DOHH2 (cell line): ENCODE data around the gene IFI27.

Source experiments
- H3F3A ChIP-seq: fragments of 200-600 bp; sonication (generic), shearing (Covaris generic); 2 replicates; pipeline ENCODE4 v1.6.0; 2016; ENCODE audit warnings: antibody characterized with exemption, mild to moderate bottlenecking; ENCODE audit not compliant: control insufficient read depth, insufficient read depth
- H3K27ac ChIP-seq: fragments of 200-600 bp; sonication (generic); 2 replicates; pipeline ENCODE4 v1.5.1; 2014; ENCODE audit warnings: low read depth, mild to moderate bottlenecking, low read length, moderate library complexity
- H3K27me3 ChIP-seq: fragments of 200-600 bp; sonication (generic); 2 replicates; pipeline ENCODE4 v1.6.1; 2014; ENCODE audit warnings: mild to moderate bottlenecking, low read length, mixed read lengths; ENCODE audit not compliant: control insufficient read depth
- H3K36me3 ChIP-seq: fragments of 200-600 bp; sonication (generic); 2 replicates; pipeline ENCODE4 v1.6.1; 2014; ENCODE audit warnings: mild to moderate bottlenecking, low read length, moderate library complexity, mixed read lengths; ENCODE audit not compliant: control insufficient read depth
- H3K4me1 ChIP-seq: fragments of 200-600 bp; sonication (generic); 2 replicates; pipeline ENCODE4 v1.6.1; 2014; ENCODE audit warnings: mild to moderate bottlenecking, low read length, mixed read lengths; ENCODE audit not compliant: control insufficient read depth
- H3K4me2 ChIP-seq: fragments of 200-600 bp; sonication (generic); 2 replicates; pipeline ENCODE4 v1.6.0; 2014; ENCODE audit warnings: mild to moderate bottlenecking, low read length, moderate library complexity
- H3K4me3 ChIP-seq: fragments of 200-600 bp; sonication (generic); 2 replicates; pipeline ENCODE4 v1.5.1; 2014; ENCODE audit warnings: mild to moderate bottlenecking, low read length, mixed read lengths
- H3K79me2 ChIP-seq: fragments of 200-600 bp; sonication (generic); 2 replicates; pipeline ENCODE4 v1.6.1; 2014; ENCODE audit warnings: mild to moderate bottlenecking, low read length, mixed read lengths; ENCODE audit not compliant: control insufficient read depth
- H3K9me2 ChIP-seq: fragments of 200-600 bp; sonication (generic); replicated peaks from 2 replicates; pipeline ENCODE4 v1.6.1; 2014; ENCODE audit warnings: mild to moderate bottlenecking, low read length, mixed read lengths; ENCODE audit not compliant: control insufficient read depth
- H3K9me3 ChIP-seq: fragments of 200-600 bp; sonication (generic); 2 replicates; pipeline ENCODE4 v1.6.1; 2014; ENCODE audit warnings: antibody characterized with exemption, low read length, mixed read lengths; ENCODE audit not compliant: control insufficient read depth, insufficient read depth
- H4K20me1 ChIP-seq: fragments of 200-600 bp; sonication (generic); 2 replicates; pipeline ENCODE4 v1.6.0; 2014; ENCODE audit warnings: low read depth, mild to moderate bottlenecking, antibody characterized with exemption, low read length, moderate library complexity; ENCODE audit not compliant: control insufficient read depth, insufficient read depth
- EZH2phosphoT487 ChIP-seq: fragments of 200-600 bp; sonication (generic); IDR thresholded peaks from 2 replicates; pipeline ENCODE4 v1.6.1; 2017; ENCODE audit warnings: borderline replicate concordance, mild to moderate bottlenecking, antibody characterized with exemption, low read length, moderate library complexity, mixed read lengths
- TF ChIP-seq, protein P1 (sequence below): fragments of 200-600 bp; sonication (generic); IDR thresholded peaks from one replicate; pipeline ENCODE4 v1.5.1; 2014; ENCODE audit warnings: antibody characterized with exemption, mild to moderate bottlenecking, low read depth, low read length; ENCODE audit not compliant: poor library complexity, severe bottlenecking

Gene IFI27

DNA sequence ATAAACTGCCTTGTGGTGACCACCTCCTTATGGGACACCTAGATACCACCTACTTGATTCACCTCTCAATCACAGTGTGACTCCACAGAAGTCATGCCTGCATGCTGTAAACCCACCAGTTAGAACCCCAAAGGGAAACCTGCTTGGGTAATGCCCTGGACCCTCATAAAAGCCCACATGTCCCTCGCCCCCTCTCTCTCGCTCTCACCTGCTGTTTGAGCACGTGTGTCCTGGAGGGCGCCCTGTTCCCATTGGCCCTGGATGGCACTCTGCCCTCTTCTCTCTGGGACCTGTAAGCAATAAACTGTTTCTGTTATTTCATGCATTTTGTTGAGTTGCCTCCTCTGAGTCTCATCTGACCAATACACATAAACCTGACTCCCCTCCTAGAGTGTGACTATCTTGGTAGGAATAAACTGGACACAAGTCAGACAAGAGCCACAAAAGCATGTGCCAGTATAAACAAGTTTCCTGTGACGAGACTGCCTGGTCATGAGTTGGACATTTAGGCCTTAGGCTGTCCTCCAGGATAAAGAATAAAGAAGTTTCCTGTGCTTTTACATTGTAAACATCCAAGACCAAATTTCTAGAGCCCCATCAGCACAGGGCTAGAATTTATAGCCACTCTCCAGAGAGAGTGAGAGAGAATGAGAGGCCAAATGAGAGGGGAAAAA is 10.3 kb downstream of the IFI27 start:
- Histone ChIP-seq H3K27ac (no peak overlapping the region), H3K4me1 (no peaks in the 10 kb centered on the region), H3K4me2 (no peak overlapping the region), H3K9me3 (peaks cover 6% of the 10 kb centered on the region), H3K27me3 (peaks cover 10% of the 10 kb centered on the region), H3K36me3 (no peaks in the 10 kb centered on the region), H3F3A (no peaks in the 10 kb centered on the region), H3K4me3 (no peak overlapping the region), H3K79me2 (no peaks in the 10 kb centered on the region), H4K20me1 (no peaks in the 10 kb centered on the region), H3K9me2 (no peaks in the 10 kb centered on the region)
- TF ChIP-seq, protein P1, sequence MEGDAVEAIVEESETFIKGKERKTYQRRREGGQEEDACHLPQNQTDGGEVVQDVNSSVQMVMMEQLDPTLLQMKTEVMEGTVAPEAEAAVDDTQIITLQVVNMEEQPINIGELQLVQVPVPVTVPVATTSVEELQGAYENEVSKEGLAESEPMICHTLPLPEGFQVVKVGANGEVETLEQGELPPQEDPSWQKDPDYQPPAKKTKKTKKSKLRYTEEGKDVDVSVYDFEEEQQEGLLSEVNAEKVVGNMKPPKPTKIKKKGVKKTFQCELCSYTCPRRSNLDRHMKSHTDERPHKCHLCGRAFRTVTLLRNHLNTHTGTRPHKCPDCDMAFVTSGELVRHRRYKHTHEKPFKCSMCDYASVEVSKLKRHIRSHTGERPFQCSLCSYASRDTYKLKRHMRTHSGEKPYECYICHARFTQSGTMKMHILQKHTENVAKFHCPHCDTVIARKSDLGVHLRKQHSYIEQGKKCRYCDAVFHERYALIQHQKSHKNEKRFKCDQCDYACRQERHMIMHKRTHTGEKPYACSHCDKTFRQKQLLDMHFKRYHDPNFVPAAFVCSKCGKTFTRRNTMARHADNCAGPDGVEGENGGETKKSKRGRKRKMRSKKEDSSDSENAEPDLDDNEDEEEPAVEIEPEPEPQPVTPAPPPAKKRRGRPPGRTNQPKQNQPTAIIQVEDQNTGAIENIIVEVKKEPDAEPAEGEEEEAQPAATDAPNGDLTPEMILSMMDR = no peak

DNA sequence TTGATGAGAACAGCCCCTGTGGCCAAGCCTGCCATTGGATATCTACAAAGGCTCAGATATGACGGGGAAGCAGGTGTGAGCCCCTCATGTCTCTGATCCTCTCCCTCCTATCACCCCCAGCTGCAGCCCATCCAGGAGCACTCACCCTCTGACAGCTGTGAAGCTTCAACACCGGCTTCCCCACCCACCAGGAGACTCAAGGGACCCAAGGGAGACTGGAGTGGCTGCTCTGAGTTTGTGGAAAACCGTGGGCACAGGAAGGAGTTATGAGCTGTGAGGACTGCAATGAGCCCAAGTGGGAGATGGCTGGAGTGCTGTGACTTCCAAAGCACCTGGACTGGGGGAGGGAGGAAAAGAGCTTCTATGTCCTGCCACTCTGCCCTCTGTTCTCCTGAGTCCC is 10.9 kb downstream of the IFI27 start:
- TF ChIP-seq, protein P1 = no peak
- TF ChIP-seq EZH2phosphoT487 = no peak
- H3K4me2 ChIP-seq = no peak overlapping the region
- no peak overlapping the region for H3K4me3 ChIP-seq
- H3K9me2 ChIP-seq = no peaks in the 10 kb centered on the region
- H3F3A ChIP-seq = no peaks in the 10 kb centered on the region
- H3K79me2 ChIP-seq = no peaks in the 10 kb centered on the region
- no peaks in the 10 kb centered on the region for H4K20me1 ChIP-seq
- peaks cover 6% of the 10 kb centered on the region for H3K9me3 ChIP-seq
- H3K36me3 ChIP-seq = no peaks in the 10 kb centered on the region
- peaks cover 10% of the 10 kb centered on the region for H3K27me3 ChIP-seq
- no peaks in the 10 kb centered on the region for H3K4me1 ChIP-seq
- H3K27ac ChIP-seq = no peak overlapping the region

DNA sequence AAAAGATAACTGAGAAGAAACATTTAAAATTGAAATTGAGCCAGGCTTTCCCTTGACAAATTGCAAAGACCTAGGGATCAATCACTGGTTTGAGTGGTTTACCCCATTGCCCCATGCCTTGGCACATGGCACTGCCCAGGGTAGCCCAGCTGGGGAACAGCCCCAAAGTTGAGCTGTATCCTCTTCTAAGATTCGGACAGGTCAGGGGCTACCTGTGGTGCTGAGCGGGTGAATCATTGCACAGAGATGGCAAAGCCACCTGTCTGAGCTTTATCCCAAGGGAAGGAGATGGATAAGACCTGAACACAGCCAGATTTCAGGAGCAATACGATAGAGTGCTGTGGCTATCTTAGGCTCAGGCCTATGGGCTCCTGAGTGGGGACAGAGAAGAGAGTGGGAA is 11.9 kb downstream of the IFI27 start:
- Histone ChIP-seq H3K79me2 (no peaks in the 10 kb centered on the region), H3K9me2 (no peaks in the 10 kb centered on the region), H3K27ac (no peak overlapping the region), H3F3A (no peaks in the 10 kb centered on the region), H3K36me3 (no peaks in the 10 kb centered on the region), H3K4me3 (no peak overlapping the region), H3K9me3 (peaks cover 6% of the 10 kb centered on the region), H3K4me2 (no peak overlapping the region), H3K27me3 (peaks cover 10% of the 10 kb centered on the region; the same call in 1 of the 2 replicates), H4K20me1 (no peaks in the 10 kb centered on the region), H3K4me1 (no peaks in the 10 kb centered on the region)
- no peak for TF ChIP-seq EZH2phosphoT487
- TF ChIP-seq, protein P1 = no peak
